ENCODE measurements around the gene CDH16. TPM values are rescaled to one million over a fixed set of nuclear protein-coding genes. Genes with fewer than 3 reads are reported as not detected.

CDH16 gene
- total and polyA plus RNA-seq, 2 of the 13 experiments (the other 11 are each of a cell fraction or from before 2014, with no cell fraction given), result 2.7 to 3.9 TPM

GRCh38 chr16:66858740-66859396, 59.8 kb downstream of the CDH16 start:
- H3K36me3 ChIP-seq (replicated peaks in 1 of 2; ENCODE audit: control insufficient read depth in 1 of 2, insufficient read depth in 2 of 2, low read length in 2 of 2), result no peaks in the 10 kb centered on the region
- H3K9ac ChIP-seq (ENCODE audit: insufficient read depth, low read depth, low read length), result no peak overlapping the region
- no peaks in the 10 kb centered on the region for H3K4me1 ChIP-seq (ENCODE audit: insufficient read depth, low read length)
- no peak overlapping the region for H3K27ac ChIP-seq (ENCODE audit: extremely low read length, insufficient read depth, low read length)
- BruUV-seq (replicated peaks), result no TSS peak
- CTCF ChIA-PET (ENCODE audit: low intra/inter-chr PET ratio, low total read pairs), result no interaction called here
- no peaks in the 10 kb centered on the region for H3K9me3 ChIP-seq (ENCODE audit: low read length)
- no peak overlapping the region for H3K4me2 ChIP-seq (ENCODE audit: low read depth, low read length)
- FAIRE-seq, result no peak
- DNase-seq (ENCODE audit: low spot score), result no peak
- H4K20me1 ChIP-seq (ENCODE audit: insufficient read depth, low read length), result no peaks in the 10 kb centered on the region
- H2AFZ ChIP-seq (ENCODE audit: low read length), result no peak overlapping the region
- in situ Hi-C loops (cut with HindIII; ENCODE audit: extremely low pct_ligation_motif_present, low pct_unique_long_range_greater_than_20kb), result loop anchor here (25.0 kb wide), 1 partner anchor 447 kb away; no protein-coding TSS in a partner anchor
- no peak overlapping the region for H3K4me3 ChIP-seq (replicated peaks in 1 of 3; ENCODE audit: insufficient read depth in 1 of 3, low read depth in 2 of 3, low read length in 3 of 3)
- peaks cover 0 to 3% of the 10 kb centered on the region in 2 experiments; a peak in 2 of 5 replicates for H3K27me3 ChIP-seq (ENCODE audit: control insufficient read depth in 1 of 2, insufficient read depth in 2 of 2, low read length in 2 of 2)
- POLR2A ChIA-PET, result no interaction called here
- H3K79me2 ChIP-seq (ENCODE audit: insufficient read depth, low read length), result no peaks in the 10 kb centered on the region
- no peak for TF ChIP-seq TARDBP (CRISPR knock-in tag; IDR thresholded peaks at IDR 0.05)
- 0 out of 2 replicates have a peak, but pooled peaks have one; percentile 36 for TF ChIP-seq ZNF121 (CRISPR knock-in tag; IDR thresholded peaks at IDR 0.05)
- peak; percentile 21; the same call in 2 of the 3 replicates for ATAC-seq
- intact Hi-C loops (cut with micrococcal nuclease; ENCODE audit: unreplicated experiment), result no loop called here
- 10% methylated on average over 4 of the region's 4 CpGs for WGBS (ENCODE audit: low lambda C conversion rate)

Other genes with a start within 250 kb of the CDH16 start
- gene CMTM4, start 222.1 kb downstream of the CDH16 start, total RNA-seq (2016; rRNA removed; fragmentation: Illumina TruSeq; extraction: Trizol), result 32.0 and 44.1 TPM in 2 replicates
- gene CMTM4, start 222.1 kb downstream of the CDH16 start, polyA plus RNA-seq (2011; rRNA removed), result 36.3 and 41.3 TPM in 2 replicates
- 107 and 135 TPM in 2 replicates for gene DYNC1LI2, start 167.3 kb downstream of the CDH16 start, total RNA-seq (2016; rRNA removed; fragmentation: Illumina TruSeq; extraction: Trizol)
- 65.5 and 67.7 TPM in 2 replicates for gene DYNC1LI2, start 167.3 kb downstream of the CDH16 start, polyA plus RNA-seq (2011; rRNA removed)
- gene TERB1, start 117.3 kb downstream of the CDH16 start, total RNA-seq (2016; rRNA removed; fragmentation: Illumina TruSeq; extraction: Trizol), result not detected in 2 replicates
- gene TERB1, start 117.3 kb downstream of the CDH16 start, polyA plus RNA-seq (2011; rRNA removed), result not detected in 2 replicates
- 206 and 279 TPM in 2 replicates for gene NAE1, start 87.9 kb downstream of the CDH16 start, total RNA-seq (2016; rRNA removed; fragmentation: Illumina TruSeq; extraction: Trizol)
- 68.2 and 95.7 TPM in 2 replicates for gene NAE1, start 87.9 kb downstream of the CDH16 start, polyA plus RNA-seq (2011; rRNA removed)
- not detected in 2 replicates for gene CA7, start 74.5 kb downstream of the CDH16 start, total RNA-seq (2016; rRNA removed; fragmentation: Illumina TruSeq; extraction: Trizol)
- not detected in 2 replicates for gene CA7, start 74.5 kb downstream of the CDH16 start, polyA plus RNA-seq (2011; rRNA removed)
- 15.8 and 38.2 TPM in 2 replicates for gene PDP2, start 38.4 kb downstream of the CDH16 start, total RNA-seq (2016; rRNA removed; fragmentation: Illumina TruSeq; extraction: Trizol)
- gene PDP2, start 38.4 kb downstream of the CDH16 start, polyA plus RNA-seq (2011; rRNA removed), result 12.2 and 12.8 TPM in 2 replicates
- 0.80 and 1.0 TPM in 2 replicates for gene RRAD, start 6.7 kb upstream of the CDH16 start, total RNA-seq (2016; rRNA removed; fragmentation: Illumina TruSeq; extraction: Trizol)
- 1.1 TPM in 2 replicates for gene RRAD, start 6.7 kb upstream of the CDH16 start, polyA plus RNA-seq (2011; rRNA removed)
- 157 and 174 TPM in 2 replicates for gene CIAO2B, start 15.5 kb upstream of the CDH16 start, total RNA-seq (2016; rRNA removed; fragmentation: Illumina TruSeq; extraction: Trizol)
- 293 and 323 TPM in 2 replicates for gene CIAO2B, start 15.5 kb upstream of the CDH16 start, polyA plus RNA-seq (2011; rRNA removed)
- 35.1 and 63.8 TPM in 2 replicates for gene CES2, start 16.6 kb upstream of the CDH16 start, total RNA-seq (2016; rRNA removed; fragmentation: Illumina TruSeq; extraction: Trizol)
- gene CES2, start 16.6 kb upstream of the CDH16 start, polyA plus RNA-seq (2011; rRNA removed), result 50.6 and 69.7 TPM in 2 replicates
- gene CES3, start 42.4 kb upstream of the CDH16 start, total RNA-seq (2016; rRNA removed; fragmentation: Illumina TruSeq; extraction: Trizol), result 2.3 and 6.6 TPM in 2 replicates
- 17.4 and 18.1 TPM in 2 replicates for gene CES3, start 42.4 kb upstream of the CDH16 start, polyA plus RNA-seq (2011; rRNA removed)
- gene CES4A, start 69.7 kb upstream of the CDH16 start, total RNA-seq (2016; rRNA removed; fragmentation: Illumina TruSeq; extraction: Trizol), result 0.09 TPM in 1 of 2 replicates, not detected in the other
- 0.17 and 0.18 TPM in 2 replicates for gene CES4A, start 69.7 kb upstream of the CDH16 start, polyA plus RNA-seq (2011; rRNA removed)
- 70.8 and 76.0 TPM in 2 replicates for gene CBFB, start 110.3 kb upstream of the CDH16 start, total RNA-seq (2016; rRNA removed; fragmentation: Illumina TruSeq; extraction: Trizol)
- 15.4 and 22.1 TPM in 2 replicates for gene CBFB, start 110.3 kb upstream of the CDH16 start, polyA plus RNA-seq (2011; rRNA removed)
- gene PHAF1, start 191.1 kb upstream of the CDH16 start, total RNA-seq (2016; rRNA removed; fragmentation: Illumina TruSeq; extraction: Trizol), result 48.3 and 53.6 TPM in 2 replicates
- 174 and 184 TPM in 2 replicates for gene PHAF1, start 191.1 kb upstream of the CDH16 start, polyA plus RNA-seq (2011; rRNA removed)
- 1.5 and 3.1 TPM in 2 replicates for gene B3GNT9, start 232.1 kb upstream of the CDH16 start, total RNA-seq (2016; rRNA removed; fragmentation: Illumina TruSeq; extraction: Trizol)
- 1.2 and 1.5 TPM in 2 replicates for gene B3GNT9, start 232.1 kb upstream of the CDH16 start, polyA plus RNA-seq (2011; rRNA removed)
- 6.2 and 7.8 TPM in 2 replicates for gene TRADD, start 241.0 kb upstream of the CDH16 start, total RNA-seq (2016; rRNA removed; fragmentation: Illumina TruSeq; extraction: Trizol)
- 8.2 and 10.3 TPM in 2 replicates for gene TRADD, start 241.0 kb upstream of the CDH16 start, polyA plus RNA-seq (2011; rRNA removed)
- 1.5 and 3.9 TPM in 2 replicates for gene FBXL8, start 241.1 kb upstream of the CDH16 start, total RNA-seq (2016; rRNA removed; fragmentation: Illumina TruSeq; extraction: Trizol)
- gene FBXL8, start 241.1 kb upstream of the CDH16 start, polyA plus RNA-seq (2011; rRNA removed), result 9.3 and 10.9 TPM in 2 replicates
- 0.41 and 3.5 TPM in 2 replicates for gene HSF4, start 245.9 kb upstream of the CDH16 start, total RNA-seq (2016; rRNA removed; fragmentation: Illumina TruSeq; extraction: Trizol)
- 16.9 and 17.9 TPM in 2 replicates for gene HSF4, start 245.9 kb upstream of the CDH16 start, polyA plus RNA-seq (2011; rRNA removed)

All from HepG2 (cell line).